HG02763 (cell line): ENCODE data around the gene CPNE5.

Experiments
- ATAC-seq: cut with Tn5 transposase; IDR thresholded peaks from one replicate; pipeline ENCODE4 v1.9.1; 2021; ENCODE audit warnings: mild to moderate bottlenecking, moderate library complexity; ENCODE audit not compliant: unreplicated experiment

CPNE5 gene

GRCh38 chr6:36749829-36750489 lies 89.3 kb downstream of the CPNE5 start:
- ATAC-seq, result no peak

GRCh38 chr6:36746251-36746650 lies 93.0 kb downstream of the CPNE5 start:
- ATAC-seq, result no peak

- no peak for ATAC-seq
These were observed 93.4 kb downstream of the CPNE5 start for GRCh38 chr6:36745836-36746235.

GRCh38 chr6:36745283-36745682 lies 94.0 kb downstream of the CPNE5 start:
- ATAC-seq, result no peak

GRCh38 chr6:36744304-36744673 lies 95.0 kb downstream of the CPNE5 start:
- ATAC-seq, result no peak

GRCh38 chr6:36743538-36744303 lies 95.5 kb downstream of the CPNE5 start:
- ATAC-seq, result no peak

GRCh38 chr6:36743032-36743431 lies 96.2 kb downstream of the CPNE5 start:
- ATAC-seq, result no peak

- ATAC-seq, result no peak
These were observed 97.1 kb downstream of the CPNE5 start for GRCh38 chr6:36742146-36742545.

GRCh38 chr6:36740818-36741179 lies 98.4 kb downstream of the CPNE5 start:
- no peak for ATAC-seq

GRCh38 chr6:36739947-36740817 lies 99.1 kb downstream of the CPNE5 start:
- no peak for ATAC-seq

- ATAC-seq, result no peak
These were observed 101.1 kb downstream of the CPNE5 start for GRCh38 chr6:36738108-36738507.

- no peak for ATAC-seq
These were observed 102.0 kb downstream of the CPNE5 start for GRCh38 chr6:36737043-36737785.

GRCh38 chr6:36735110-36736071 lies 103.9 kb downstream of the CPNE5 start:
- no peak for ATAC-seq

- ATAC-seq, result no peak
These were observed 104.7 kb downstream of the CPNE5 start for GRCh38 chr6:36734486-36735060.

- ATAC-seq, result no peak
These were observed 105.9 kb downstream of the CPNE5 start for GRCh38 chr6:36733300-36733699.

GRCh38 chr6:36731622-36732310 lies 107.5 kb downstream of the CPNE5 start:
- ATAC-seq, result no peak

- no peak for ATAC-seq
These were observed 108.5 kb downstream of the CPNE5 start for GRCh38 chr6:36730424-36731380.

GRCh38 chr6:36729161-36729524 lies 110.1 kb downstream of the CPNE5 start:
- ATAC-seq, result no peak
